Endothelial cell of umbilical vein (primary cell): Measurements from ENCODE around the gene KRTAP4-5.

Experiments used
- MAX ChIP-seq: IDR thresholded peaks from 2 replicates; pipeline ENCODE4 v1.6.1; 2011; ENCODE audit not compliant: insufficient read depth, insufficient read length
- MYC ChIP-seq: IDR thresholded peaks from one replicate; pipeline ENCODE4 v1.6.1; 2011; ENCODE audit warnings: mild to moderate bottlenecking, low read depth, low read length
- POLR2A ChIP-seq: IDR thresholded peaks from 2 replicates; pipeline ENCODE4 v1.6.1; 2012; ENCODE audit warnings: low read depth, mild to moderate bottlenecking, control low read depth, low read length
- POLR2AphosphoS5 ChIP-seq: IDR thresholded peaks from 2 replicates; pipeline ENCODE4 v1.6.1; 2012; ENCODE audit warnings: low read depth, mild to moderate bottlenecking, control low read depth, low read length, moderate library complexity; ENCODE audit not compliant: insufficient read depth

- no peak for TF ChIP-seq POLR2A
- TF ChIP-seq MYC, result no peak
- TF ChIP-seq POLR2AphosphoS5, result no peak
- TF ChIP-seq MAX, result no peak
Measured at GRCh38 chr17:41184480-41184961, 34.9 kb upstream of the KRTAP4-5 start, which contains the start of gene KRTAP4-1.
